Kidney (tissue), 14 donors: Measurements from ENCODE around the gene ALDH3A1. TPM values are rescaled to one million over a fixed set of nuclear protein-coding genes. Genes with fewer than 3 reads are reported as not detected.

Experiments
- DNase-seq, 5 donors: peaks; one replicate each; pipeline ENCODE4 v3.0.0-alpha.2; 2013 to 2020
- FAIRE-seq: peaks from 2 replicates; lab custom pipeline; 2012; peaks lifted over from hg19 to GRCh38; lab: Jason Lieb, UNC
- H3K27ac ChIP-seq, 2 donors: one replicate each; pipeline ENCODE4 v1.7.0; 2013; ENCODE audit warnings: low read depth in 2 of 2, low read length in 2 of 2, inconsistent platforms in 1 of 2
- H3K27me3 ChIP-seq: one replicate; pipeline ENCODE4 v1.7.1; 2013; ENCODE audit warnings: low read length, inconsistent platforms; ENCODE audit not compliant: control insufficient read depth, insufficient read depth
- H3K36me3 ChIP-seq, 3 donors: one replicate each; pipeline versions ENCODE4 v1.7.0 to v1.7.1; 2013; ENCODE audit warnings: low read length in 3 of 3, control low read depth in 1 of 3, inconsistent platforms in 1 of 3; ENCODE audit not compliant: insufficient read depth in 3 of 3, control insufficient read depth in 2 of 3
- H3K4me1 ChIP-seq, 3 donors: one replicate each; pipeline versions ENCODE4 v1.7.0 to v1.7.1; 2013; ENCODE audit warnings: low read length in 3 of 3, inconsistent platforms in 1 of 3, low read depth in 1 of 3; ENCODE audit not compliant: control insufficient read depth in 2 of 3, insufficient read depth in 2 of 3
- H3K4me3 ChIP-seq, 3 donors: one replicate each; pipeline versions ENCODE4 v1.7.0 to v1.8.1; 2013; ENCODE audit warnings: low read length in 3 of 3, control low read depth in 1 of 3, inconsistent platforms in 1 of 3
- H3K9ac ChIP-seq, 3 donors: one replicate each; pipeline versions ENCODE4 v1.7.0 to v1.7.1; 2013; ENCODE audit warnings: low read length in 3 of 3, control low read depth in 1 of 3, inconsistent platforms in 1 of 3
- H3K9me3 ChIP-seq, 3 donors: one replicate each; pipeline versions ENCODE4 v1.7.0 to v1.7.1; 2013; ENCODE audit warnings: low read length in 3 of 3, control low read depth in 1 of 3, inconsistent platforms in 1 of 3; ENCODE audit not compliant: control insufficient read depth in 2 of 3, insufficient read depth in 1 of 3
- CTCF ChIP-seq: IDR thresholded peaks from 3 replicates; pipeline ENCODE4 v1.5.1; 2012; ENCODE audit warnings: mild to moderate bottlenecking, moderate library complexity, borderline replicate concordance; ENCODE audit not compliant: insufficient read depth; ENCODE audit errors: extremely low read depth
- intact Hi-C: fragments of 100-400 bp; cut with DNase I; formaldehyde crosslinking; loops from one replicate; pipeline ENCODE4 v1.11.1; 2022
- polyA plus RNA-seq: library from polyadenylated mRNA; stranded (reverse); fragments of 350-450 nt; fragmentation: Illumina TruSeq; extraction: RNeasy Lipid Tissue Mini Kit (QIAGEN cat#74804); gene quantifications from one replicate; pipeline ENCODE4 v1.2.3, GENCODE V29; 2014; ENCODE audit warnings: low read depth, low replicate concordance; ENCODE audit not compliant: insufficient read depth
- total RNA-seq: library from RNA; stranded (reverse); fragmentation: NEBNext Ultra II Directional; extraction: Animal tissue kit (Norgen Biotek cat#: 25700); gene quantifications from one replicate; pipeline ENCODE4 v1.2.1, GENCODE V29; 2021
- donor health status: control.
- donor health status: control.
- donor health status: control.
- donor health status: control.
- donor health status: control.
- donor health status: DM: yes; HTN: yes; CAD: no.
- donor health status: Normal renal cell carcinoma (clear cell type).

Gene ALDH3A1
- total and polyA plus RNA-seq, 2 donors from 2014 or later = 0.75 to 1.4 TPM

DNA sequence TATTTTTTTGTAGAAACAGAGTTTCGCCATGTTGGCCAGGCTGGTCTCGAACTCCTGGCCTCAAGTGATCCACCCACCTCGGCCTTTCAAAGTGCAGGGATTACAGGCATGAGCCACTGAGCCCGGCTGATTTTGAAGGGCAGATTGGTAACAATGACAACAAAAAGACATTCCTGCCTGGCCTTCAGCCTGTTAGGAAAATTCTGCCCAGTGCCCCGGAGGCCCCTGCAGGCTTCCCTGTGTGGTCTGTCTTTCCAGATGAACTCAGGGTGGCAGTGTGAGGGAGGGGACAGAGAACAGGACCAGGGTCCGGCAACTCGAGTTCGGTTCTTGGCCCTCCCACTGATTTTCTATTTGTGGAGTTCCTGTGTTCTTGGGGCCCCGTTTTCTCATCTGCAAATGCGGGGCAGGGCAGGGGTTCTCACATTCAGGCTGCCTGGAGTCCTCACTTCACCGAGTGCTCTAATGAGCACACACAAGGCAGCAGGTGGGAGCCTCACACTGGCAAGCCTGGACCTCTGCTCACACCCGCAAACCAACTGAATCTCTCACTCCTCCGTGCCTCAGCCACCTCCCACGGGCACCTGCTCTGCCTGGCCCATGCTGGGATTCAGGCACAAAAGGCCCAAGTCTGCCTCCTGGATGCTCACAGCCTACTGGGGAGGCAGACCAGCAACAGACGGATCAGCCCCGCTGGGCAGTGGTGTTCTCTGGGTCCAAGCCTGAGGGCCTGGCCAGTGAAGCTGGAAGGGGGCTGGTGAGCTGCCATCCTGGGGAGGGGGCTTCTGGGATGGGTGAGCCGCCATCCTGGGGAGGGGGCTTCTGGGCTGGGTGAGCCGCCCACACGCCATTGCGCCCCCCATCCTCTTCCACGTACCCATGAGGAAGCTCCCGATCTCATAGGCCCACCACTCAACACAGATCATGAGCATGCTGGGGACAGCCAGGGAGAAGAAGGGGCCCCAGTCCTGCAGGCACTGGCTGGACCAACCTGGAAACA lies 42.0 kb downstream of the ALDH3A1 start:
- FAIRE-seq = no peak
- peak in 1 of 5 donors; percentile 58 for DNase-seq
- Histone ChIP-seq H3K9me3 (no peaks in the 10 kb centered on the region), H3K27ac (no peak overlapping the region), H3K4me1 (peaks cover 10 to 14% (median 11%) of the 10 kb centered on the region in 3 donors), H3K27me3 (no peaks in the 10 kb centered on the region), H3K4me3 (no peak overlapping the region), H3K9ac (no peak overlapping the region), H3K36me3 (no peaks in the 10 kb centered on the region)
- TF ChIP-seq CTCF = no peak
- intact Hi-C loops = no loop called here

DNA sequence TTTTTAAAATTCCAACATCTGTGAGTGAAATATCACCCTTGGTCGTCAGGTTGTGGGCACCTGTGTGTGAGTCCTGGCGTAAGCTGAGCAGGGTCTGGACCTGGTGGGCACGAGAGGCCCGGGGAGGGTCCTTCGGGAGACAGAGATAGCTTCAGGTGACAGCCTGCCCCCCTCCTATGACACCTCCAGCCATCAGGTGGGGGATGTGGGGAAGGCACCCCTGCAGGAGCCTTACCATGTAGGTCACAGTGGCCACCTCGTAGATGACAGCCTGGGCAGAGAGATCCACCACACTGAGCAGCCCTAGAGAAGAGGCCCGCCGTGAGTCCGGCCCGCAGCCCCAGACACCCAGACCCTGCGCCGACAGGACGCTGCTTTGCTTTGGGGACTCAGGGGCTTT lies 42.9 kb downstream of the ALDH3A1 start:
- Histone ChIP-seq H3K27ac (no peak overlapping the region), H3K36me3 (no peaks in the 10 kb centered on the region), H3K4me3 (no peak overlapping the region), H3K27me3 (no peaks in the 10 kb centered on the region), H3K9me3 (no peaks in the 10 kb centered on the region), H3K4me1 (peaks cover 10 to 14% (median 11%) of the 10 kb centered on the region in 3 donors), H3K9ac (no peak overlapping the region)
- intact Hi-C loops = no loop called here
- no peak for TF ChIP-seq CTCF
- FAIRE-seq (no peak), DNase-seq (peak in 1 of 5 donors; percentile 49)

GRCh38 chr17:19703828-19704613 lies 44.1 kb downstream of the ALDH3A1 start:
- H3K9me3 ChIP-seq = no peaks in the 10 kb centered on the region
- DNase-seq (peak in 4 of 5 donors; percentile 46 to 68 (median 58)), FAIRE-seq (no peak)
- no peak for TF ChIP-seq CTCF
- H3K4me3 ChIP-seq = no peak overlapping the region
- H3K9ac ChIP-seq = no peak overlapping the region
- peak overlapping the region in 1 of 2 donors; percentile 35 for H3K27ac ChIP-seq
- no peaks in the 10 kb centered on the region for H3K27me3 ChIP-seq
- intact Hi-C loops = no loop called here
- H3K4me1 ChIP-seq = peaks cover 10 to 14% (median 11%) of the 10 kb centered on the region in 3 donors
- no peaks in the 10 kb centered on the region for H3K36me3 ChIP-seq
